GM12872 (cell line): ENCODE measurements around the gene ZNF488.

ENCODE experiments used
- CTCF ChIP-seq: IDR thresholded peaks from 3 replicates; pipeline ENCODE4 v1.5.1; 2011; ENCODE audit warnings: low read depth, mild to moderate bottlenecking, low read length, moderate library complexity; ENCODE audit not compliant: insufficient read depth

Gene ZNF488

GRCh38 chr10:47402641-47403301, 18.7 kb upstream of the ZNF488 start:
- no peak for TF ChIP-seq CTCF

DNA sequence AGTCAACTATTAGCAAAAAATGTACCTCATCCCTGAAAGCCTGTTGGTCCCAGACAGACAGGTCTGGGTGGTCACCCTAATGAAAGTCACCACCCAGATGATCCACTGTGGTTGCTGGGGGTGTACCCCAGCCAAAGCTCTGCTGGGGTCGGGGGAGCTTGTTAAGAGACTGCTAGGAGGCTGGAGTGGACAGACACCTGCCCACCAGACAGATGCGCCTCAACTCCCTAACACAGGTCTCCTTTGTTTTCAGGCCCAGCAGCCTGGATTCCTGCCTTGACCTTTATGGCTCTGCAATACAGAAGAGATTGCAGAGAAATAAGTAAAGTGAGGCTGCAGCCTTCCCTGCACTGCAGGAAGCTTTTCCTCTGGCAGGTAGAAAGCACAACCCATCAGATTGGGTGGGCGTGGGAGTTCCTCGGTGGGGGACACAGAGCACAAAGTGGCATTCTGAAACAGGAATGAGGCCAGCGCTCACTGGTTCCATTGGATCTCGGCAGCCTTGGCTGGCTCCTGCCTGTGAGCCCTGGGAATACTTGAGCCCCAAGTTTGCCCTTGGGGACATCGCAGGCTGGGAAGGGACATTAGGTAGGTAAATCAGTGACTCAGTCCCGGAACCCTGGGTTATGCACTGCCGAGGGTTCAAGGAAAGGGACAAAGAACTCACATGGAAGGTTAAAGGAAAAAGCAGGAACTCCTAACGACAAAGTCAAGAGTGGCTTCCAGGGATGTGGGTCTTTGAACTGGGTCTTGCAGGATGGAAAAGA, 18.0 kb upstream of the ZNF488 start:
- TF ChIP-seq CTCF, result no peak

DNA sequence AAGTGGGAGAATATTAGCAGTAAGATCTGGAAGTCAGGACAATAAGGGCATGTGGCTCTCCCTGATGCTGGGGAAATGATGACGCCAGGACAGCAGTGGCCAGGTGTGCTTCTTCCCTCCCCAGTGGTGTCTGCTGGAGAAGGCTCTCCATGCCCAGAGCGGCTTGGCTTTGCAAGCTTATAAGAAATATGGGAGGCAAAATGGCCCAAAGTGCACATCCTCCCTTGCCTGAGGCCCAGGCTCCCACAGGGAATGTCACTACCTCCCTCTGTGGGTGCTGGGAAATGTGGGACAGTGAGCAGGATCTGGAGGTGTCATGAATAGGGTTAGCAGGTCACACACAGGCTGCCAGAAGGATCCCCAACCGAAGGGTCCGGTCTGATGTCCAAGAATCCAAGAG, 17.1 kb upstream of the ZNF488 start:
- no peak for TF ChIP-seq CTCF

- no peak for TF ChIP-seq CTCF
Measured at GRCh38 chr10:47400786-47401185, 16.7 kb upstream of the ZNF488 start.

DNA sequence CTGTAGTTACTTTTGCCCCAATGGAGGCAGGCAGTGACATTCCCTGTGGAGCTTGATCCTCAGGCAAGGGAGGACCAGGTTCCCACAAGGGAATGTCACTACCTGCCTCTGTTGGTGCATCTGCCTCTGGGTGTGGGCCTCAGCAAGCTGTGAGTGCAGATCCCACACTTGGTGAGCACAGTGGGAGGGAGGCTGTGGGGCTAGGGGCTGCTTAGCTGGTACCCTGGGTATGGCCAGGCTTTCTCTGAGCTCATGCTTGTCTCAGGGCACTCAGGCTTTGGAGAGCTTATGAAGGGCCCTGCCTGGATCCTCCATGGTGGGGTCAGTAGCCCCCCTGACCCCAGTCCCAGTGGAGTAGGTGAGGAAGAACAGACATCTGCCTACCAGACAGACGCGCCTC, 16.2 kb upstream of the ZNF488 start:
- no peak for TF ChIP-seq CTCF

DNA sequence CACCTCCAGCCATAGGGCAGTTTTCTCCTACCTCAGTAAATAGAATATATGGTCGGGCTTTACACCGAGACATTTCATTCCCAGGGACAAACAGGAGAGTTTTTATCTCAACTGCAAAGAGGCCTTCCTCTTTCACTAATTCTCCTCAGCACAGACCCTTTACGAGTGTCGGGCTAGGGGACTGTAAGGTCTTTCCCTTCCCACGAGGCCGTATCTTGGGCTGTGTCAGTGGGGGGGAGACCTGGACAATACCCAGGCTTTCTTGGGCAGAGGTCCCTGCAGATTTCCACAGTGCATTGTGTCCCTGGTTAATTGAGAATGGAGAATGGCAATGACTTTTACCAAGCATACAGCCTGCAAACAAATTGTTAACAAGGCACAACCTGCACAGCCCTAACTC, 13.2 kb upstream of the ZNF488 start:
- no peak for TF ChIP-seq CTCF

DNA sequence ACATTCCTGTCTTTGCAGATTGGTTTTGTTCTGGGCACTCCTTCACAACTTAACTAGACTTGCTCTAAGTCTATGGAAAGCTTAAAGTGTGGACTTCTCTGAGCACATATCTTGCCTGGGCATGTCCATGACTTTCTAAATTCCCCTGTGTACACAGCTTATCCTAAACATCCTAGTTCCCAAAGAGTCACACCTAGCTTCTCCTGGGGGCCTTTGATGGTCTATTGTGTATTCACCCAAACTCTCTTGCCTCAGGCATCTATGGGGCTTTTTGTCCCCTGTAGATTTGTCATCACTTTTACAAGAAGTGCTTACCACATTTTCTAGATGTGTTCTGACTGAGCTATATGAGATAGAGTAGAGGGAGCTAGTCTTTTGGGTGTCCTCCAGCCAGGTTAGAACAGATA, 12.2 kb upstream of the ZNF488 start:
- TF ChIP-seq CTCF, result no peak
